Hematopoietic multipotent progenitor cell treated with erythropoietin and hydrocortisone succinate and interleukin-3 and kit ligand, for 8 days (in vitro differentiated cells): ENCODE data around the gene PRKAG3.

Source experiments
- DNase-seq: peaks from one replicate; pipeline ENCODE4 v3.0.0-alpha.2; 2015

PRKAG3 gene

GRCh38 chr2:218837495-218837894, 5.9 kb upstream of the PRKAG3 start:
- DNase-seq = no peak

DNA sequence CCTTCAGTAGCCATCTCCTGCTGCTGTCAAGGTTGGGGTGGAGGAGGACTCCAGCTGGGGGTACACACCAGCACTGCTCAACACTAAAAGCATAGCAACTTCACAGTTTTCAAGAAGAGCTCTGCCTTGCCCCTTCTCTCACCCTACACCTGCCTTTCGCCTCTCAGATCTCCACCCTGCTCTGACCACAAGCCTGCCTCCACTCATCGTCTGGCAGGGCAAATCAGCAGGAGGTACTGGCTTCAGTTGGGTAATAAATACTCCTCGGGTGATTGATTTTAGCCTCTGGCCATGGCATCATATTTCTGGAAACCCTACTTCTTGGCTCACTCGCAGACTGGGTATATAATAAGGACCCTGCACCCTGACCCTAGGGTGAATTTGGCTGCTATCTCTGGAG, 3.1 kb upstream of the PRKAG3 start:
- no peak for DNase-seq

- DNase-seq = no peak
Observed at GRCh38 chr2:218833023-218833609, 1.5 kb upstream of the PRKAG3 start.

DNA sequence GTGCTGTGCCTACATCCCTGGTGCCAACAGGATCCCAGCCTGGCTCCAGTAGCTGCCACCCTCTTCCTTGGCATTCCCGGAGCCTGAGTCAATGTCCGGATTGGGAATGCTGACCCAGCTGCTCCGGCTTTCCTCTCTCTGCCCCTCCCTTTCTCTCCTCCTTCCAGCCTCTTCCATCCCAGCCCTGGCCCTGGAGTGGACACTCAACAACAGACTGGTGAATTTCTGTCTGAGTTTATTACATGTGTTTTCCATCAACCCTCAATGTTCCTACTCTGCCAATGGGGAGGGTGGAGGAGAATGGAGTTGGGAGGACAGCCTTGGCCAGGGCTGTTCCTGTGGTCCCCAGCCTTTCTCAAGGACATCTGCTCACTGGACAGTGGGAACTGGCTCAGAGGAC, 917 bp upstream of the PRKAG3 start:
- no peak for DNase-seq

- no peak for DNase-seq
Observed at GRCh38 chr2:218832081-218832480, 478 bp upstream of the PRKAG3 start.

DNA sequence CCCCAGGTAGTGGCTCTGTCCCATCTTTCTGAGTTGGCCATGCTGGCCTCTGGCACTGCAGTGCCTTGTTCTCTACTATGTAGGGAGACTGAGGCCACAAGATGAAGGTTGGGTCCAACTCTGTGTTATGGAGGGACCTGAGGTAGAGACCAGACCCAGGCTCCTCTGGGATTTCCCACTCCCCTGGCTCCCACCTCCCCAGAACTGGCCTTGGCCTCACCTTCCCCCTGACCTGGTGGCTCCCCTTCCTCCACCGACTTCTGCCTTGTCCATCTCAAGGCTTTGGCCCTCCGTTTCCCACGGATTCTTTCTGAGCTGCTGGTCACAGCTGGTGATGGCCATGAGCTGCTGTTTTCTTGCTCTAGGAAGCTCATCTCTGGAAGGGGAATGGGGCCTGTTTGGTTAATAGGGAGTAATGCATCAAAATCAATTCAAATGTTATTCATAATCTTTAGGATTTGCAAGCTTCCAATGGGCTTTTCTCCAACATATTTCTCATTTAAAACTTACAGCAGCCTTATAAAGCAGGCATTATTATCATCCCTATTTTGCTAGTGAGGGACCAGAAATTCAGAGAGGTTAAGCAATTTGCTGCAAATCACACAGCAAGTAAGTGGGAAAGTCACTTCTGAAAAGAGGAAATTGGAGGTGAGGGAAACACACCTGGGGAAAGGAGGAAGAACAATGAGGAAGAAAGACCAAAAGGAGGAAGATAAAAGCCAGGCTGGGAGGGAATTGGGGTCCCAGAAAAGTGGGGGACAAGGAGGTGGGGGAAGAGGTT, 887 bp downstream of the PRKAG3 start:
- no peak for DNase-seq

DNA sequence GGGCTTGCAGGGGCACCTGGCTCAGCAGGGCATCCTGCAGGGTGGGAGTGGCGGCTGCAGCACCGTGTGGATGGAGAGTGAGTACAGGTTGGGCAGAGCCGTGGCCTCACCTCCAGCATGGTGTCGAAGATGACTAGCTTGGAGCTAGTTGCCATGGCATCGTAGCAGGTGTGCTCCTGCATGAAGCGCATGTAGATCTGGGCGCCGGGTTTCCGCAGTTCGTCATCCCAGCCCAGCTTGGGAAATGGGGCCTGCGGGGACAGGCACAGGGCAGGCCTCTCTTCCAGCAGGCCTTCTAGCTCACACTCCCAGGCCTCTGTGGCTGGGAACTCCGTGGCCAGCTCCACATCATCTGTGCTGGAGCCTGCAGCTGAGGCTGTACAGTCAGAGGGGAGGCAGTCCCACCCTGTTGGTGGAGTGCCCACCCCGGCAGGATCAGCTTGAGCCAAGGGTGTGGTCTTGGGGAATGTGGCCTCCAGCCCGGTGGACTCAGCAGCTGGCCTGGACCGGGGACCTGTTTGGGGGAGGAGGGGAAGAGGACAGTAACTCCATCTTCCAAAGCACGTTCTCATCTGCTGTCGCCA, 1.6 kb downstream of the PRKAG3 start:
- DNase-seq = no peak

GRCh38 chr2:218828477-218828778, 3.2 kb downstream of the PRKAG3 start:
- DNase-seq = no peak

DNA sequence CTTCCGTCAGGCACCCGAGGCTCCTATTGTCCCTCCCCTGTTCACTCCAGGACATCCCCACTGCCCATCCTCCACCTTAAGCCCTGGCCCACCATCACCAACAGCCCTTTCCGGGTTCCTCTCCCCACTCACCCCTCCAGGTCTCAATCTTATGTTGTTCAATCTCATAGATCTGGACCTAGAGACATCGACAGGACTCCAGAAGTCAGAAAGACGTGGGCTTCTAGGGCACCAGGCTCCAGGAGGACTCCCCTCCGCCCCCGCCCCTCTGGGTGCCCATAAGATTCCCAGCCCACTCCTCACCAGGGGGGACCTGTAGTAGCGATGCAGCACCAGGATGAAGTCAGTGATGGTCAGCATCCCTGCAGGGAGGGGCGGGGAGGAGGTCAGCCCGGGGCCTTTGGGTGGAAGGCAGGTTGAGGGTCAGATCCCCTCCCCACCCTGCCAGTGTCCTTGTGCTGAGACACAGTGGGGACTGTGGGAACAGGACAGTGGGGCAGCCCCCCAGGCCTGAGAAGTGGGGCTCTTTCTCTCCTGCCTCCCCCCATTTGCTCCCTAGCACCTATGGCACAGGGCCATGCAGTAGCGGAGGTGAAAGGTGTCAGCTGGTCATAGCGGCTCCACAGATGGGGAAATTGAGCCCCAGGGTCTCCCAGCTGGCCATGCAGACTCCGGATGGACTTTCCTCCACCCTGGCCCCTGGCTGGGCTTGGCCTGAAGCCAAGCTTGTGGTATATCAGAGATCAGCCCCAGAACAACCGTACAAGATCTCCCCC, 3.7 kb downstream of the PRKAG3 start:
- no peak for DNase-seq

GRCh38 chr2:218826791-218827190, 4.8 kb downstream of the PRKAG3 start:
- no peak for DNase-seq

GRCh38 chr2:218824004-218824403, 7.6 kb downstream of the PRKAG3 start:
- no peak for DNase-seq

DNA sequence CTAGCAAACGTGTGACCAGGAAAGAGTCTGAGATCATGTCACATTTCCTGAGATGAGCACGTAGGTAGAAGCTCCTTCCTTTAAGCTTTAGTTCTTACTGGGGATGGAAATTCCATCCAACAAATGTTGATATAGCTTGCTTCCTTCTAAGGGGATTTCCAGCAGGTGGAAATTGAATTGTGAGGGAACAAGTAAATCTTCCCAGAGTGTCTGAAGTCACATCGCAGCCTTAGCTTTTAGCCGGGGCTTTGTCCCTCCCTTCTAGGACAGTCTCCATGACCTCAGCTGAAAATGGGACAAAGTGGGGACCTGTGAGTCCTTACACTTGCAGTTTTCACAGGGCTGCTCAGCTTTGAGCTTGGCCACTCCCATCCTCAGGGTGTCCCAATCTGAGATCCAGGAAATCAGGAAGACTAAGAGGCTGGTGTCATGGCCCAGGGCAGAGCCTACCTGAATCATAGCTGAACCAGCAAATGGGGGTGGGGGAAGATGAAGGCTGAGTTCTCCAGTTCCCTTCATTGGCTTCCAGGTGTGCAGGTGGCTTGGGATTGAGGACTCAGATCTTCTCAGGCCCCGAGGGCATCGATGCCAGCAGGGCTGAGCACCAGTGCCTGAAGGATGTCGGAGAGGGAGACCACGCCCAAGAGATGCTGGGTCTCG, 8.3 kb downstream of the PRKAG3 start:
- DNase-seq = no peak

GRCh38 chr2:218822622-218823021, 9.0 kb downstream of the PRKAG3 start:
- no peak for DNase-seq

DNA sequence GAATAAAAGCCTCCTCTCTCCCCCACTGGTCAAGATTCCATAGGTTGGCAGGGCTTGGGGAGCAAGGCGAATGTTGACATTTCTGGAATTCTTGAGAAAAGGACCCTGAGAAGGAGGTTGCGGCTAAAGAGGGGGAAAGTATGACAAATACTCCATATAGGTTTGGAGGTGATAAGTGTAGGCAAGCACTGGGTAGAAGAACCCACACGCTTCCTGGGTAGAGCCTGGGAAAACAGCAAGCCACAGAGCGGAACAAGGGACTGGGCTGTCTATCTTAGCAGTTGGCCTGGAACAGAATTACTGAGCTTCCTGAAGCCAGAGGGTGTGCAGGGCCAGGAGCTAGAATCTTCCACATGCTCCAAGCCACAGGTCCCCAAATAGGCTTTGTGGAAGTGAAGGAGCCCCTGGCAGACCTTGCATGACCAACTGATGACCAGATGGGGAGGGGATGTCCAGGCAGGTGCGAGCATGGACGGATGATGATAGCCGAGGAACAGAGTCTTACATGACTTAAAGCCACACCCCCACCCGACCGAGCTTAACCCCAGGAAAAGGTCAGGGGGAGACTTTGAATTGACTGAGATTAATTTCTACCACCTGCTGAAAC, 9.9 kb downstream of the PRKAG3 start:
- DNase-seq = no peak

DNA sequence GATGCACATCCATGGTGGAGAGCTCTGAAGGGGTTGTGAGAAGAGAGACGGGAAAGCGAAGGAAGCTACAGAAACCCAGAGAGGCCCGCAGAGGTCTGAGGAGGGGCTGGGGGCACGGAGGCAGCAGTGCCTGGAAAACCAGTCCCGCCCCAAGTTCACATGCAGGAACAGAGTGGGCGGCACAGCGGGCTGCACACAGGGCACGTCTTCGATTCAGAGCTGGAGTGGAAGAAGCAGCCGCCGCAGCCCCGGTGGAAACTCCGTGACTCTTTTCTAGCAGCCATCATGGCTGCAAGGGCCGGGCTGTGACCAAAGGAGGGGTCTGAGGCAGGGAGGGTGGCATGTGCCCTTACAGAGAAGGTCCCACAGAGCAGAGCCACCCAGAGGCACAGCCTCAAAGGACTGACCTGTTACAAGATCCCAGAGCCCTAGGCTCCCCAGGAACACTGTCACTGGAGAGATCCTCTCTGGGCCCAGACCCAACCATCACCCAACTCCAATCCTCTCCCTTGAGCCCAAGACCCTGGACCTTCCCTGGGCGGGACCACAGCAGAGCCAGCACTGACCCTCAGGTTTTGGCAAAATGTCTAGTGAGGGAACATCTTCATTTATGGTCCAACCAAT, 10.7 kb downstream of the PRKAG3 start:
- no peak for DNase-seq

GRCh38 chr2:218819093-218819492, 12.5 kb downstream of the PRKAG3 start:
- DNase-seq = no peak

GRCh38 chr2:218816561-218817011, 15.0 kb downstream of the PRKAG3 start:
- DNase-seq = no peak

- DNase-seq = no peak
Observed at GRCh38 chr2:218815649-218816048, 16.0 kb downstream of the PRKAG3 start.

DNA sequence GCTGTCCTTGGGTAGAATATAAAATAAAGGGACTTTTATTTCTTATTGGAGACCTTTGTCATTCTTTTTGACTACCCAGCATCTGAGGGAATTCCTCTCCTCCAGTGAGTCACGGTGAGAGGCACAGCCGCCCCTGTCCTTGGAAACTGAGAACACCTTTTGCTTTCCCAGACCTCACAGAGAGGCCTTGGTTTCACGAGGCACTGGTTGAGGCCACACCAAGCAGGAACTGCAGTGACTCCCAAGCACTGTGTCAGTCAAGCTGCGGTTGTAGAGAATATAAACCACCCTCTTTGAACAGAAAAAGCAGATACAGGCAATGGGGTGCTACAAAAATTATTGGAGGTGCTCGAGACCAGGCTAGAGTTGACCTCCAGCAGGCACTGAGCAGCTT, 16.4 kb downstream of the PRKAG3 start:
- DNase-seq = no peak

- no peak for DNase-seq
Observed at GRCh38 chr2:218814540-218815243, 16.9 kb downstream of the PRKAG3 start.

DNA sequence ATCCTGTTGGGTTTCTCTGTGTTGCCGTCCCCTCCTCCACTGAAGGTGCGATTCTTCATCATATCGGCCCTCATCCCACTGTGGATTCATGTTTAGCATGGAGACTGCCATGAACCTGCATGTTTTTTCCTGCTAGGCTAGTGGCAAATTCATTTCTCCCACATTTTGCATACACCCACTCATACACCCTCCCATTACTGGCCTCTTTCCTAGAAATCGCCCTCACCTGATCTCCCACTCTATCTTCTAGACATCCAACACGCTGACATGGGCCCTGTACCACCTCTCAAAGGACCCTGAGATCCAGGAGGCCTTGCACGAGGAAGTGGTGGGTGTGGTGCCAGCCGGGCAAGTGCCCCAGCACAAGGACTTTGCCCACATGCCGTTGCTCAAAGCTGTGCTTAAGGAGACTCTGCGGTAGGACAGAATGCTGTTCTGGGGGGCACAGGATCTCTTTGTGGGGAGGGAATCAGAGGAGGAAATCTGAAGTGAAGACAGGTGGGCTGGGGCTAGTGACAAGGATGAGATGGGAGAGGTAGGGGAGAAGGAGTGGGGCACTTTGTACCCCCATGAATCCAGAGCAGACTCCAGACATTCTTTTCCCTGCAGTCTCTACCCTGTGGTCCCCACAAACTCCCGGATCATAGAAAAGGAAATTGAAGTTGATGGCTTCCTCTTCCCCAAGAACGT, 17.7 kb downstream of the PRKAG3 start:
- DNase-seq = no peak
